HG03103 (cell line): ENCODE measurements around the gene MAGEA2B.
"Not testable (repeated sequence)": the region's sequence is repeated elsewhere in the genome, so short reads cannot be mapped to it uniquely, and the experiment has no call there.

Experiments used
- ATAC-seq: cut with Tn5 transposase; IDR thresholded peaks from one replicate; pipeline ENCODE4 v1.9.1; 2021; ENCODE audit warnings: low read depth; ENCODE audit not compliant: unreplicated experiment

Gene MAGEA2B

GRCh38 chrX:152713815-152714787 lies at the start of gene MAGEA2B:
TSS of gene MAGEA2B (plus strand) at chrX:152714628. CDS start at chrX:152717107, 2,479 bp downstream.
- ATAC-seq: not testable (repeated sequence)

GRCh38 chrX:152674135-152674534 lies 40.3 kb upstream of the MAGEA2B start:
- no peak for ATAC-seq

GRCh38 chrX:152674652-152675051 lies 39.8 kb upstream of the MAGEA2B start:
- ATAC-seq: not testable (repeated sequence)

- peak; percentile 86 for ATAC-seq
Observed at GRCh38 chrX:152681012-152681411, 33.4 kb upstream of the MAGEA2B start.

- not testable (repeated sequence) for ATAC-seq
Observed at GRCh38 chrX:152697952-152698931, 16.2 kb upstream of the MAGEA2B start, which contains the start of gene MAGEA3. TSS of gene MAGEA3 (plus strand) at chrX:152698794. CDS start at chrX:152700833, 2,039 bp downstream.

GRCh38 chrX:152700390-152700789 lies 14.0 kb upstream of the MAGEA2B start:
- ATAC-seq: not testable (repeated sequence)

- not testable (repeated sequence) for ATAC-seq
Observed at GRCh38 chrX:152706500-152706899, 7.9 kb upstream of the MAGEA2B start.

- ATAC-seq: not testable (repeated sequence)
Observed at GRCh38 chrX:152709173-152709572, 5.3 kb upstream of the MAGEA2B start, which contains the start of gene CSAG2. TSS of gene CSAG2 (minus strand) at chrX:152709273. CDS start at chrX:152709112, 161 bp downstream.

- not testable (repeated sequence) for ATAC-seq
Observed at GRCh38 chrX:152713195-152713594, 1.2 kb upstream of the MAGEA2B start.

GRCh38 chrX:152725409-152725808 lies 11.0 kb downstream of the MAGEA2B start:
- no peak for ATAC-seq

GRCh38 chrX:152733261-152733975 lies 19.0 kb downstream of the MAGEA2B start, which contains the start of the genes CSAG1 and MAGEA12:
TSS of gene CSAG1 (minus strand) at chrX:152733721. CDS start at chrX:152732460, 1,261 bp downstream.
TSS of gene MAGEA12 (plus strand) at chrX:152733757. CDS start at chrX:152736162, 2,405 bp downstream.
- no peak for ATAC-seq

- ATAC-seq: not testable (repeated sequence)
Observed at GRCh38 chrX:152734143-152734858, 19.9 kb downstream of the MAGEA2B start.

- ATAC-seq: no peak
Observed at GRCh38 chrX:152735101-152735500, 20.7 kb downstream of the MAGEA2B start.

- ATAC-seq: no peak
Observed at GRCh38 chrX:152735860-152736511, 21.6 kb downstream of the MAGEA2B start.

- not testable (repeated sequence) for ATAC-seq
Observed at GRCh38 chrX:152736528-152736927, 22.1 kb downstream of the MAGEA2B start.

- no peak for ATAC-seq
Observed at GRCh38 chrX:152738560-152738959, 24.1 kb downstream of the MAGEA2B start.

- ATAC-seq: not testable (repeated sequence)
Observed at GRCh38 chrX:152753686-152754650, 39.5 kb downstream of the MAGEA2B start, which contains the start of gene MAGEA2. TSS of gene MAGEA2 (minus strand) at chrX:152753842. CDS start at chrX:152751363, 2,479 bp downstream.
